KBM-7 (cell line): ENCODE data around the gene SH2D7.

Experiments used
- DNase-seq: peaks from one replicate; pipeline ENCODE4 v3.0.0-alpha.2; 2015
- in situ Hi-C: fragments of 300-500 bp; cut with MboI; formaldehyde crosslinking; loops from 2 replicates; pipeline ENCODE4 v1.14.3; 2020; ENCODE audit warnings: low sequenced_read_pairs, low pct_unique_long_range_greater_than_20kb, mixed read lengths

SH2D7 gene

DNA sequence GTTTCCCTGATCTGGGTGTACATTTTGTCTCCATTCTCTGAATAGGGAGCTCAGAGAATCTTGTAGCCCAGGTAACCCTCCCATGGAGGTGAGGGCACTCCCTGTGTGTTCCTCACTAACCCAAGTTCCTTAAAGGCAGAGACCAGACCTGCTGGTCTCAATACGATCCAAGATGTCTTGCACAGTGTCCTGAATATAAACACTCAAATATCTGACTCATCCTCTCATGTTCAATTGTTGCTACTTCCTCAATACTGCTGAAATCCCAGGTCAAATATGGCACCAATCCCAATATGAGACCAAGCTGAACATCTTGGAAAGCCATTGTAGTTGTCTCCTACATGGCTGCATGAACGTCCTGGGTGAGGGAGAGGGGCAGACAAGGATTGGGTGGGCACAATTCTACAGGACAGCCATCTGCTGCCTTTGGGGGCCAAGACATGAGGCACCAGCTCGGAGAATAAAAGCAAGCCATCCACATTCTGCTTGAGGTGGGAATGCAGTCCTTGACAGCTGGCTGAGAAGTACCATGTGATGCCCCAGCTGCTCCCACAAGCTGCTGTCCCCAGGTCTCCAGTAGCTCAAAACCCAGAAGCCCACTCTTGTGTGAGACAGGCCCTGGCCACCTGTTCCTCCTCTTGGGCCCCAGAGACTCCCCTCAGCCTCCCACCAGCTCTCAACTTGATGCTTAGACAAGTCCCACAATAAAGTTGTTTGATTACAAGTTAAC is 33.1 kb upstream of the SH2D7 start:
- peak; percentile 61 for DNase-seq
- in situ Hi-C loops, result no loop called here

- in situ Hi-C loops, result no loop called here
- no peak for DNase-seq
Observed at GRCh38 chr15:78060232-78060631, 32.1 kb upstream of the SH2D7 start.

DNA sequence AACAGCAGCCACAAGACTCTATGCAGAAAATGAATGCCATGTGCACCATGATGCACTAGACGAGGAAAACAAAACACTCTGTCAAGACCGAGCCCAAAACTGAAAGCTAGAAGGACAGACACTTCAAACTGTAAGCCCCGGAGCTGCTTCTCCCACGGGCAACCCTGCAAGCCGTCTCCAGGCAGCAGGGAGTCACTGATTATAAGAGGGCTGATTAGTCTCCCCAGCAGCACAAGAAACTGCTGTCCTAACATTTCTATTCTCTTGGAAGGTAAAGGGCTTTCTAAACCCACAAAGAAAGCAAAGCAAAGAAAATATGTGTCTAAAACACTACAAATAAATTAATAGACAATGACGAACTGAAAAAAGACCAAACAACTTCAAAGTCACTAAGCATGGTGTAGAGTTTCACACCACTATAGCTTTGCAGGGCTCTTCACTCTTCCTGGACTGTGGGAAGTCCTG is 30.4 kb upstream of the SH2D7 start:
- DNase-seq, result peak; percentile 77
- in situ Hi-C loops, result no loop called here

DNA sequence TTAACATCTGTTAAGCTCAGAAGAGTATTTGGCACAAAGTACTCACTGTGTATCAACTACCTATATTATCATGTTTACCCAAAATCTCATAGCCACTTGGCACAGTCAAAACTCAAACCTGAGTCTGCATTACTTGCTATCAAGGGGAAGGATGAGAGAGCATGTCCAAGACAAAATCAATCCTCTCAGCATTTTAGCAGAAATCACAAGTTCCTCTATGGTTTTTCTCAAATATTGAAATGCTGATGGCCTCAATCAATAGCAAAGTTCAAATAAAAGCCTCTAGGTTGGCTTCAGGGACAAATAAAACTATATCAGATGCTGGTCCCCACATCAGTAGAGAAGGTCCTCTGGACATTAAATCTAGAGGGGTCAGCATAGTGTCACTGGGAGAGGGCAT is 29.1 kb upstream of the SH2D7 start:
- in situ Hi-C loops, result no loop called here
- DNase-seq, result no peak

- DNase-seq, result no peak
- in situ Hi-C loops, result no loop called here
Observed at GRCh38 chr15:78063970-78064385, 28.4 kb upstream of the SH2D7 start.

- in situ Hi-C loops, result no loop called here
- DNase-seq, result no peak
Observed at GRCh38 chr15:78064544-78064943, 27.8 kb upstream of the SH2D7 start.

DNA sequence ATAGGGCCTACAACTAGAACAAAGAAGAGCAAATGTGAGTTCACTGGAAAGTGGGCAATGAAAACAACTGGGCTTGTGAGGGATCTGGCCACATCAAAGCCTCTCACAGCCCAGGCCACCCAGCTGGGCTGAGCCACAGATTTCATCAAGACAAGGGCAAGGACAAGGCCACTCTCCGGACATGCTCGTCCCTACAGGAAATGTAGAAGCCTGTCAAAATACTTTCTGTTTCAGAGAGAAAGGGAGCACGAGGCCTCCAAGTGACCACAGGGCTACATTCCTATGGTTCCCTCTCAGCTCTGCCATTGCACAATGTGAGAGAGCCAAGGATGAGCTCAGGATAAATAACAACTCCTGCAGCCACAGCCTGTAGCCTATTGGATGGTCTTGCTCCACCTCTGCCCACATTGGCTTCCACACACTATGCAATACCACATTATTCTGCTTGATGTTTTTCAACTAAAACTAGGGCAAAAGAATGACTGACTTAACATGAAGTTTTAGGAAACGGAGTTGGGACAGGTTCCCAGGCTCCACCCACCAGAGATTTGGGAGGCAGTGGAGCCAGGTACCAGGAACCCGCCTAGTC is 27.0 kb upstream of the SH2D7 start:
- in situ Hi-C loops, result no loop called here

DNA sequence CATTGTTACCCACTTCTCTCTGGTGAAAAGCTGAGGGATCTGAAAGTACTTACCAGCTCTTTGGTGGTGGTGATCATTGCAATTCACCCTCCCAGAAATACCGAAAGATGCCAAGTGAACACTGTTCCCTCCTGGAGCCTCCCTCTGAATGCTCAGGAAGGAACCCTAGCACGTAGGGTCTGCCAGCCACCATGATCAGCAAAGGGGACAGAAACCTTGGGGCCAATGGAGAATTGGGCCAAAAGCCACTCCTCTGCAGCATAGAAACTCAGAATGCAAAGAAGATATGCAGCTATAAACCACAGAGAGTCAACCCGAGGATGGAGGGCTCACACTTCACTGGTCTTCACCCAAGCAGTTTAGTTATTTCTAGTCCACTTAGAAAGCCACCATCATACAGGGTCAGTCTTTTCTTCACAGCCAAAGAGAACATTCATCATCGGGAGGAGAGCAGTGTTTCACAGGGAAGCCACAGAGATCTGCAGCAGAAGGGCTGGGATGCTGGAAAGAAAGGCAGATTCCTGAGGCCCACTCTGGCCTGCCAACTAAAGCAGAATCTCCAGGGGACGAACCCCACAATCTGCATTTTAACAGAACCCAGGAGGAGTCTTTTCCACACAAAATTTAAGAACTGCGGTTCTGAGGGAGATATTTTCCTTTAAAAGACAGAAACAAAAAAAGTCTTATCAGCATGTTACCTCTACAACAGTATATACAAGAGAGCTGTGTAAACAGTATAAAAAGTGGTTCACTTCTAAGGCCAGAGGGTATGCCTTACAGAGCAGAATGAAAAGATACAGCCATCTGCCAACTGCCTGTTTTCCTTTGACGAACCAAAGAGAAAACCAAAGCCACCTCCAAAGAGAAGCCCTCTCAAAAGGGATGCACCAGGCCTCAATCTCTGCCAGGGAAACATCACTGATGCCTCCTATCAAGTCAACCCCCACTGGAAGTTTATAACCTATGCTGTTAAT is 26.1 kb upstream of the SH2D7 start:
- in situ Hi-C loops, result no loop called here
- DNase-seq, result no peak

More for the DNA sequence above, 27.0 kb upstream of the SH2D7 start:
- DNase-seq, result peak; percentile 87

GRCh38 chr15:78067328-78068228 is 24.8 kb upstream of the SH2D7 start:
- DNase-seq, result peak; percentile 56
- in situ Hi-C loops, result no loop called here

DNA sequence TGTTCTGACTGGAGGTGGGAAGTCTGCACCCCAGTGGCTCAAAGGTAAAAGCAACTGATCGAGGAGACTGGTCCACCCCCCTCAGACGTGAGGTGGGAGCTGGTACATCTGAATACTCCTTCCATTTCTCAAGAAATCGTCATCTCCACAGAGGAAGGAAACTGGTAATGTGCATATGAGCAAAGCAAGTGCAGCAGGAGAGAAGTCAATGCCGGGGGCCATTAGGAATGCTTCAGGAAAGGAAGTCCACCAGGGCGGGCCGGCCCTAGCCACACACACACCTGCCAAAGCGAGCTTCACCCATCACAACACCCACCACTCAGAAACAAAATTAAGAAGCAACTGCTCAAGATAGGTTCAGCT is 23.3 kb upstream of the SH2D7 start:
- in situ Hi-C loops, result no loop called here
- peak; percentile 60 for DNase-seq

- DNase-seq, result no peak
- in situ Hi-C loops, result no loop called here
Observed at GRCh38 chr15:78069462-78070029, 22.8 kb upstream of the SH2D7 start.

- peak; percentile 89 for DNase-seq
- in situ Hi-C loops, result no loop called here
Observed at GRCh38 chr15:78070049-78070700, 22.2 kb upstream of the SH2D7 start.

GRCh38 chr15:78071383-78071782 is 21.0 kb upstream of the SH2D7 start:
- no peak for DNase-seq
- in situ Hi-C loops, result no loop called here

- DNase-seq, result no peak
- in situ Hi-C loops, result no loop called here
Observed at GRCh38 chr15:78072080-78072892, 20.1 kb upstream of the SH2D7 start.

- in situ Hi-C loops, result no loop called here
- DNase-seq, result no peak
Observed at GRCh38 chr15:78073046-78073787, 19.1 kb upstream of the SH2D7 start.

- in situ Hi-C loops, result no loop called here
- peak; percentile 84 for DNase-seq
Observed at GRCh38 chr15:78075490-78076230, 16.7 kb upstream of the SH2D7 start.
